Common myeloid progenitor, CD34-positive (primary cell): ENCODE data around the gene RAD18.

ENCODE experiments used
- CTCF ChIA-PET: fragments of 350-600 bp; sonication (Branson Sonifier 250); formaldehyde crosslinking; loops from one replicate; lab custom pipeline; 2021; ENCODE audit warnings: antibody characterized with exemption; lab: Charles Lee
- POLR2A ChIA-PET: fragments of 350-600 bp; sonication (Branson Sonifier 250); formaldehyde crosslinking; loops from one replicate; lab custom pipeline; 2021; ENCODE audit warnings: antibody characterized with exemption; lab: Charles Lee
- DNase-seq, 3 donors: peaks; one replicate each; pipeline versions ENCODE4 v3.0.0 to v3.0.0-alpha.2; 2013
- H3K27ac ChIP-seq, 2 experiments: 1 replicate in 1 of 2; 2 replicates in 1 of 2; pipeline ENCODE4 v1.7.0; 2013; ENCODE audit warnings: inconsistent platforms in 2 of 2, low read length in 2 of 2, mild to moderate bottlenecking in 2 of 2, low read depth in 1 of 2, moderate library complexity in 1 of 2; ENCODE audit not compliant: severe bottlenecking in 2 of 2, insufficient read depth in 1 of 2, poor library complexity in 1 of 2
- H3K27me3 ChIP-seq, 5 experiments: replicated peaks in 2 of 5; 1 replicate in 3 of 5; 2 replicates in 2 of 5; pipeline versions ENCODE4 v1.6.1 to v1.7.0; 2013; ENCODE audit warnings: low read length in 4 of 5, mild to moderate bottlenecking in 2 of 5, moderate library complexity in 2 of 5, inconsistent platforms in 1 of 5; ENCODE audit not compliant: insufficient read depth in 5 of 5, control insufficient read depth in 4 of 5
- H3K36me3 ChIP-seq, 4 experiments: 1 replicate in 2 of 4; 2 replicates in 2 of 4; pipeline versions ENCODE4 v1.6.1 to v1.7.0; 2013; ENCODE audit warnings: low read length in 3 of 4, control low read depth in 1 of 4, mild to moderate bottlenecking in 1 of 4; ENCODE audit not compliant: control insufficient read depth in 4 of 4, insufficient read depth in 4 of 4
- H3K4me1 ChIP-seq, 4 experiments: 1 replicate in 3 of 4; 2 replicates in 1 of 4; pipeline versions ENCODE4 v1.6.1 to v1.7.1; 2013; ENCODE audit warnings: low read length in 3 of 4, mild to moderate bottlenecking in 3 of 4, control low read depth in 1 of 4, inconsistent platforms in 1 of 4, moderate library complexity in 1 of 4; ENCODE audit not compliant: control insufficient read depth in 4 of 4, insufficient read depth in 4 of 4; ENCODE audit errors: control extremely low read depth in 1 of 4
- H3K4me3 ChIP-seq, 7 experiments: 1 replicate in 4 of 7; 2 replicates in 3 of 7; pipeline versions ENCODE4 v1.5.1 to v1.7.0; 2013; ENCODE audit warnings: mild to moderate bottlenecking in 7 of 7, low read length in 6 of 7, moderate library complexity in 6 of 7, inconsistent platforms in 2 of 7, low read depth in 2 of 7, control low read depth in 1 of 7; ENCODE audit not compliant: insufficient read depth in 4 of 7, control insufficient read depth in 1 of 7; ENCODE audit errors: extremely low read depth in 1 of 7
- H3K9me3 ChIP-seq, 5 experiments: 1 replicate in 4 of 5; 2 replicates in 1 of 5; pipeline versions ENCODE4 v1.6.1 to v1.7.1; 2013; ENCODE audit warnings: low read length in 4 of 5, mild to moderate bottlenecking in 2 of 5, inconsistent platforms in 1 of 5, low read depth in 1 of 5, moderate library complexity in 1 of 5; ENCODE audit not compliant: control insufficient read depth in 4 of 5, insufficient read depth in 2 of 5; ENCODE audit errors: control extremely low read depth in 1 of 5
- WGBS: methylation state at CpG from one replicate; pipeline ENCODE4 v1.1.5; 2013; ENCODE audit not compliant: insufficient coverage; 5-methylcytosine and 5-hydroxymethylcytosine counted together

RAD18 gene

GRCh38 chr3:8851703-8852102 lies 111.6 kb downstream of the RAD18 start:
- POLR2A ChIA-PET = no interaction called here
- no peak overlapping the region for H3K4me3 ChIP-seq
- H3K36me3 ChIP-seq = peaks cover 0 to 2% (median under 1%) of the 10 kb centered on the region in 4 experiments
- no peaks in the 10 kb centered on the region for H3K4me1 ChIP-seq
- 95% methylated on average over 2 of the region's 4 CpGs for WGBS
- no peak for DNase-seq
- no peak overlapping the region for H3K27ac ChIP-seq
- no peaks in the 10 kb centered on the region for H3K27me3 ChIP-seq
- H3K9me3 ChIP-seq = no peaks in the 10 kb centered on the region
- CTCF ChIA-PET = interaction anchor here (0.8 kb wide), 1 partner anchor 11 kb away, joined by 5 read pairs; no protein-coding TSS in a partner anchor

- Histone ChIP-seq H3K36me3 (peaks cover 0 to 2% (median 0%) of the 10 kb centered on the region in 4 experiments), H3K9me3 (no peaks in the 10 kb centered on the region), H3K27me3 (no peaks in the 10 kb centered on the region), H3K27ac (no peak overlapping the region), H3K4me3 (no peak overlapping the region), H3K4me1 (no peaks in the 10 kb centered on the region)
- POLR2A ChIA-PET = no interaction called here
- 95% methylated on average over 4 of the region's 5 CpGs for WGBS
- no peak for DNase-seq
- CTCF ChIA-PET = no interaction called here
Observed at GRCh38 chr3:8848696-8849131, 114.6 kb downstream of the RAD18 start.

GRCh38 chr3:8847317-8847716 lies 116.0 kb downstream of the RAD18 start:
- ChIA-PET CTCF (no interaction called here), POLR2A (no interaction called here)
- Histone ChIP-seq H3K4me3 (no peak overlapping the region), H3K27me3 (no peaks in the 10 kb centered on the region), H3K27ac (no peak overlapping the region), H3K9me3 (no peaks in the 10 kb centered on the region), H3K36me3 (peaks cover 0 to 2% (median 0%) of the 10 kb centered on the region in 4 experiments), H3K4me1 (no peaks in the 10 kb centered on the region)
- DNase-seq = no peak
- 97% methylated on average over 6 of the region's 7 CpGs for WGBS

GRCh38 chr3:8846176-8846575 lies 117.1 kb downstream of the RAD18 start:
- no peaks in the 10 kb centered on the region for H3K9me3 ChIP-seq
- no peak overlapping the region for H3K27ac ChIP-seq
- no peak overlapping the region for H3K4me3 ChIP-seq
- DNase-seq = no peak
- ChIA-PET POLR2A (no interaction called here), CTCF (no interaction called here)
- H3K27me3 ChIP-seq = no peaks in the 10 kb centered on the region
- WGBS = no CpG with 5 or more reads among the region's 2 CpGs
- peaks cover 0 to 2% (median 0%) of the 10 kb centered on the region in 4 experiments for H3K36me3 ChIP-seq
- H3K4me1 ChIP-seq = no peaks in the 10 kb centered on the region

GRCh38 chr3:8845641-8846040 lies 117.6 kb downstream of the RAD18 start:
- Histone ChIP-seq H3K27ac (no peak overlapping the region), H3K27me3 (no peaks in the 10 kb centered on the region), H3K4me1 (no peaks in the 10 kb centered on the region), H3K36me3 (peaks cover 0 to 2% (median 0%) of the 10 kb centered on the region in 4 experiments), H3K9me3 (no peaks in the 10 kb centered on the region), H3K4me3 (no peak overlapping the region)
- CTCF ChIA-PET = no interaction called here
- POLR2A ChIA-PET = no interaction called here
- WGBS = 100% methylated on average over 1 of the region's 1 CpG
- no peak for DNase-seq

- ChIA-PET CTCF (no interaction called here), POLR2A (no interaction called here)
- H3K27me3 ChIP-seq = no peaks in the 10 kb centered on the region
- no peak overlapping the region for H3K4me3 ChIP-seq
- no peak overlapping the region for H3K27ac ChIP-seq
- 96% methylated on average over 6 of the region's 7 CpGs for WGBS
- H3K36me3 ChIP-seq = peaks cover 0 to 2% (median 0%) of the 10 kb centered on the region in 4 experiments
- H3K9me3 ChIP-seq = no peaks in the 10 kb centered on the region
- no peaks in the 10 kb centered on the region for H3K4me1 ChIP-seq
- DNase-seq = no peak
Observed at GRCh38 chr3:8843347-8843746, 119.9 kb downstream of the RAD18 start.

- H3K4me3 ChIP-seq = no peak overlapping the region
- no peak for DNase-seq
- H3K9me3 ChIP-seq = no peaks in the 10 kb centered on the region
- peaks cover 0 to 2% (median 0%) of the 10 kb centered on the region in 4 experiments for H3K36me3 ChIP-seq
- no peaks in the 10 kb centered on the region for H3K4me1 ChIP-seq
- POLR2A ChIA-PET = no interaction called here
- WGBS = no CpG with 5 or more reads among the region's 2 CpGs
- H3K27ac ChIP-seq = no peak overlapping the region
- H3K27me3 ChIP-seq = no peaks in the 10 kb centered on the region
- CTCF ChIA-PET = no interaction called here
Observed at GRCh38 chr3:8842293-8842692, 121.0 kb downstream of the RAD18 start.
